Endodermal cell (in vitro differentiated cells): ENCODE data around the gene RNF225. TPM values are rescaled to one million over a fixed set of nuclear protein-coding genes. Genes with fewer than 3 reads are reported as not detected.

ENCODE experiments used
- DNase-seq: peaks from one replicate; pipeline ENCODE4 v3.0.0-alpha.2; 2017
- H3K27ac ChIP-seq: 2 replicates; pipeline ENCODE4 v1.5.1; 2013; ENCODE audit warnings: mild to moderate bottlenecking, low read depth, low read length, moderate library complexity
- H3K27me3 ChIP-seq: 2 replicates; pipeline ENCODE4 v1.6.1; 2013; ENCODE audit warnings: mild to moderate bottlenecking, low read length, moderate library complexity; ENCODE audit not compliant: insufficient read depth, control insufficient read depth, poor library complexity, severe bottlenecking
- H3K36me3 ChIP-seq: 2 replicates; pipeline ENCODE4 v1.7.0; 2013; ENCODE audit warnings: mild to moderate bottlenecking, low read length, moderate library complexity; ENCODE audit not compliant: control insufficient read depth, insufficient read depth
- H3K4me1 ChIP-seq: one replicate; pipeline ENCODE4 v1.7.0; 2013; ENCODE audit warnings: low read length; ENCODE audit not compliant: control insufficient read depth, insufficient read depth
- H3K4me3 ChIP-seq: 2 replicates; pipeline ENCODE4 v1.5.1; 2013; ENCODE audit warnings: mild to moderate bottlenecking, low read length, moderate library complexity
- H3K9ac ChIP-seq: 2 replicates; pipeline ENCODE4 v1.6.1; 2013; ENCODE audit warnings: mild to moderate bottlenecking, low read length, moderate library complexity; ENCODE audit not compliant: poor library complexity, severe bottlenecking; ENCODE audit errors: extremely low read depth
- H3K9me3 ChIP-seq: 2 replicates; pipeline ENCODE4 v1.6.1; 2013; ENCODE audit warnings: mild to moderate bottlenecking, low read length, moderate library complexity; ENCODE audit not compliant: control insufficient read depth
- H3K27ac Mint-ChIP-seq: 2 replicates; pipeline ENCODE4 v1.8.0; 2020; ENCODE audit warnings: mixed read lengths
- H3K27me3 Mint-ChIP-seq: 2 replicates; pipeline ENCODE4 v1.8.0; 2021; ENCODE audit warnings: mild to moderate bottlenecking, mixed read lengths; ENCODE audit not compliant: insufficient read depth
- H3K36me3 Mint-ChIP-seq: 2 replicates; pipeline ENCODE4 v1.8.0; 2020; ENCODE audit warnings: low read depth, mixed read lengths
- H3K4me1 Mint-ChIP-seq: 2 replicates; pipeline ENCODE4 v1.8.0; 2020; ENCODE audit warnings: mixed read lengths
- H3K4me3 Mint-ChIP-seq: 2 replicates; pipeline ENCODE4 v1.8.0; 2020; ENCODE audit warnings: mild to moderate bottlenecking, moderate library complexity, mixed read lengths
- H3K9me3 Mint-ChIP-seq: 2 replicates; pipeline ENCODE4 v1.8.0; 2020; ENCODE audit warnings: mild to moderate bottlenecking, mixed read lengths
- CTCF ChIP-seq: fragments of 200-600 bp; sonication (generic); conservative IDR thresholded peaks from 2 replicates; pipeline ENCODE4 v1.5.0; 2021; ENCODE audit warnings: antibody characterized with exemption, mild to moderate bottlenecking
- WGBS, 2 experiments: methylation state at CpG; one replicate each; pipeline versions ENCODE4 v1.1.5 to v1.1.7; 2013; ENCODE audit warnings: missing lambda C conversion rate in 2 of 2, mixed read lengths in 1 of 2; ENCODE audit not compliant: insufficient coverage in 1 of 2, insufficient read length in 1 of 2; 5-methylcytosine and 5-hydroxymethylcytosine counted together
- total RNA-seq, 2 donors: library from RNA; stranded (reverse); fragmentation: NEBNext Ultra II Directional in 1 of 2; extraction: Animal tissue kit (Norgen Biotek cat#: 25700) in 1 of 2; gene quantifications; 2 replicates in 1 of 2; 3 replicates in 1 of 2; pipeline ENCODE4 v1.2.1, GENCODE V29; 2021

The RNF225 gene
- total RNA-seq, 2 donors from 2014 or later = 0.82 to 0.92 TPM

GRCh38 chr19:58416604-58417003 lies 21.1 kb downstream of the RNF225 start:
- Histone ChIP-seq H3K4me3 (no peak overlapping the region), H3K36me3 (peaks cover 28% of the 10 kb centered on the region), H3K4me1 (no peaks in the 10 kb centered on the region), H3K27me3 (no peaks in the 10 kb centered on the region), H3K9ac (no peak overlapping the region), H3K27ac (no peak overlapping the region), H3K9me3 (no peaks in the 10 kb centered on the region)
- no peaks in the 10 kb centered on the region for H3K4me1 Mint-ChIP-seq
- 93 to 100% methylated on average over 5 of the region's 5 CpGs for WGBS, 2 experiments
- H3K27ac Mint-ChIP-seq = no peak overlapping the region
- peaks cover 41% of the 10 kb centered on the region for H3K9me3 Mint-ChIP-seq
- H3K36me3 Mint-ChIP-seq = peaks cover 62% of the 10 kb centered on the region
- TF ChIP-seq CTCF = no peak
- DNase-seq = no peak
- no peak overlapping the region for H3K4me3 Mint-ChIP-seq
- no peaks in the 10 kb centered on the region for H3K27me3 Mint-ChIP-seq

- peaks cover 62% of the 10 kb centered on the region for H3K36me3 Mint-ChIP-seq
- H3K27me3 Mint-ChIP-seq = no peaks in the 10 kb centered on the region
- H3K9ac ChIP-seq = no peak overlapping the region
- no peak overlapping the region for H3K27ac ChIP-seq
- peaks cover 28% of the 10 kb centered on the region for H3K36me3 ChIP-seq
- no peak overlapping the region for H3K4me3 ChIP-seq
- no peak for TF ChIP-seq CTCF
- no peaks in the 10 kb centered on the region for H3K4me1 Mint-ChIP-seq
- H3K27me3 ChIP-seq = no peaks in the 10 kb centered on the region
- DNase-seq = no peak
- no peak overlapping the region for H3K4me3 Mint-ChIP-seq
- H3K4me1 ChIP-seq = no peaks in the 10 kb centered on the region
- H3K9me3 Mint-ChIP-seq = peaks cover 41% of the 10 kb centered on the region
- no peak overlapping the region for H3K27ac Mint-ChIP-seq
- 93 to 97% methylated on average over 7 of the region's 7 CpGs for WGBS, 2 experiments
- H3K9me3 ChIP-seq = no peaks in the 10 kb centered on the region
Measured at GRCh38 chr19:58417071-58417470, 21.6 kb downstream of the RNF225 start.

GRCh38 chr19:58428617-58429016 lies 33.2 kb downstream of the RNF225 start:
- H3K9me3 ChIP-seq = peaks cover 55% of the 10 kb centered on the region
- no peak overlapping the region for H3K27ac Mint-ChIP-seq
- no peak overlapping the region for H3K4me3 Mint-ChIP-seq
- no peak for DNase-seq
- TF ChIP-seq CTCF = no peak
- H3K4me1 ChIP-seq = no peaks in the 10 kb centered on the region
- H3K27me3 ChIP-seq = no peaks in the 10 kb centered on the region
- H3K27me3 Mint-ChIP-seq = peaks cover 18% of the 10 kb centered on the region
- peaks cover 18% of the 10 kb centered on the region for H3K36me3 ChIP-seq
- 75% methylated on average over 1 of the region's 1 CpG; no CpG with 5 or more reads in 1 of the 2 experiments for WGBS, 2 experiments
- no peak overlapping the region for H3K4me3 ChIP-seq
- no peaks in the 10 kb centered on the region for H3K4me1 Mint-ChIP-seq
- H3K9ac ChIP-seq = no peak overlapping the region
- peaks cover 27% of the 10 kb centered on the region for H3K36me3 Mint-ChIP-seq
- H3K9me3 Mint-ChIP-seq = peaks cover 63% of the 10 kb centered on the region
- no peak overlapping the region for H3K27ac ChIP-seq
